IMR-90 (cell line): ENCODE data around the gene ERICH6B. TPM values are rescaled to one million over a fixed set of nuclear protein-coding genes. Genes with fewer than 3 reads are reported as not detected.

Source experiments
- ATAC-seq: fragments of 200-7000 bp; cut with Tn5 transposase; 2 replicates; pipeline ENCODE4 v1.9.1; 2020; ENCODE audit warnings: low read depth, mild to moderate bottlenecking, moderate library complexity
- BruUV-seq: library from RNA; stranded (reverse); fragments of 400-500 nt; replicated peaks from 2 replicates; lab custom pipeline; 2021; lab: Mats Ljungman, UMichigan
- CTCF ChIA-PET: fragments of 300-600 bp; formaldehyde crosslinking; extraction: SDS; loops from one replicate; lab custom pipeline; 2021; ENCODE audit warnings: antibody characterized with exemption; lab: Yijun Ruan, JAX
- POLR2A ChIA-PET: fragments of 300-600 bp; sonication (Branson Sonifier 250); formaldehyde crosslinking; loops from one replicate; lab custom pipeline; 2022; ENCODE audit warnings: antibody characterized with exemption; ENCODE audit not compliant: unreplicated experiment; lab: Charles Lee
- DNase-seq: peaks from one replicate; pipeline ENCODE4 v3.0.0; 2013
- H2AFZ ChIP-seq: replicated peaks from 2 replicates; pipeline ENCODE3; 2013; ENCODE audit warnings: low read length, mild to moderate bottlenecking; ENCODE audit not compliant: poor library complexity
- H2AK5ac ChIP-seq: 2 replicates; pipeline ENCODE4 v1.6.1; 2013; ENCODE audit warnings: low read depth, low read length, inconsistent platforms
- H2AK9ac ChIP-seq: replicated peaks from 2 replicates; pipeline ENCODE3; 2013; ENCODE audit warnings: mild to moderate bottlenecking, low read depth, low read length, moderate library complexity; ENCODE audit not compliant: poor library complexity
- H2BK120ac ChIP-seq: 2 replicates; pipeline ENCODE4 v1.6.1; 2013; ENCODE audit warnings: low read depth, low read length, inconsistent platforms
- H2BK15ac ChIP-seq: 3 replicates; pipeline ENCODE4 v1.6.1; 2013; ENCODE audit warnings: low read depth, low read length, inconsistent platforms
- H2BK20ac ChIP-seq: 2 replicates; pipeline ENCODE4 v1.6.1; 2013; ENCODE audit warnings: low read depth, mild to moderate bottlenecking, inconsistent platforms, low read length, moderate library complexity
- H2BK5ac ChIP-seq: 2 replicates; pipeline ENCODE4 v1.6.1; 2013; ENCODE audit warnings: mild to moderate bottlenecking, low read depth, low read length, inconsistent platforms; ENCODE audit not compliant: poor library complexity, severe bottlenecking
- H3K14ac ChIP-seq: replicated peaks from 2 replicates; pipeline ENCODE4 v1.6.1; 2013; ENCODE audit warnings: low read depth, low read length, inconsistent platforms
- H3K18ac ChIP-seq: 2 replicates; pipeline ENCODE4 v1.6.1; 2013; ENCODE audit warnings: low read depth, low read length, control low read depth
- H3K23ac ChIP-seq: 2 replicates; pipeline ENCODE4 v1.6.1; 2013; ENCODE audit warnings: low read depth, low read length, inconsistent platforms
- H3K27ac ChIP-seq: 2 replicates; pipeline ENCODE4 v1.5.1; 2013; ENCODE audit warnings: mild to moderate bottlenecking, control low read depth, low read length; ENCODE audit not compliant: insufficient read depth
- H3K27me3 ChIP-seq: 2 replicates; pipeline ENCODE4 v1.6.1; 2013; ENCODE audit warnings: low read length; ENCODE audit not compliant: control insufficient read depth, insufficient read depth
- H3K36me3 ChIP-seq: 2 replicates; pipeline ENCODE4 v1.6.1; 2013; ENCODE audit warnings: low read length, mixed read lengths; ENCODE audit not compliant: control insufficient read depth, insufficient read depth
- H3K4ac ChIP-seq: 2 replicates; pipeline ENCODE4 v1.6.1; 2013; ENCODE audit warnings: low read depth, low read length, inconsistent platforms
- H3K4me1 ChIP-seq: 2 replicates; pipeline ENCODE4 v1.6.1; 2013; ENCODE audit warnings: low read length, mixed read lengths; ENCODE audit not compliant: control insufficient read depth, insufficient read depth
- H3K4me2 ChIP-seq: 2 replicates; pipeline ENCODE4 v1.6.1; 2013; ENCODE audit warnings: low read depth, mild to moderate bottlenecking, control low read depth, low read length, moderate library complexity
- H3K4me3 ChIP-seq: 2 replicates; pipeline ENCODE4 v1.5.1; 2013; ENCODE audit warnings: low read depth, mild to moderate bottlenecking, control low read depth, low read length, moderate library complexity; ENCODE audit not compliant: insufficient read depth
- H3K56ac ChIP-seq: 2 replicates; pipeline ENCODE4 v1.6.1; 2013; ENCODE audit warnings: low read length, inconsistent platforms; ENCODE audit not compliant: insufficient read depth; ENCODE audit errors: extremely low read depth
- H3K79me1 ChIP-seq, 2 experiments: 2 replicates each; pipeline ENCODE4 v1.6.1; 2013; ENCODE audit warnings: low read length in 2 of 2, inconsistent platforms in 1 of 2, low read depth in 1 of 2
- H3K9ac ChIP-seq: 2 replicates; pipeline ENCODE4 v1.6.1; 2013; ENCODE audit warnings: low read depth, low read length, control low read depth
- H3K9me1 ChIP-seq: 2 replicates; pipeline ENCODE4 v1.6.1; 2013; ENCODE audit warnings: low read length, inconsistent platforms; ENCODE audit not compliant: insufficient read depth
- H3K9me3 ChIP-seq: 2 replicates; pipeline ENCODE4 v1.6.1; 2013; ENCODE audit warnings: low read length; ENCODE audit not compliant: control insufficient read depth, insufficient read depth
- H4K20me1 ChIP-seq: 2 replicates; pipeline ENCODE4 v1.6.1; 2013; ENCODE audit warnings: low read length, inconsistent platforms; ENCODE audit not compliant: insufficient read depth
- H4K5ac ChIP-seq: 2 replicates; pipeline ENCODE4 v1.6.1; 2013; ENCODE audit warnings: mild to moderate bottlenecking, low read depth, low read length, control low read depth
- H4K8ac ChIP-seq, 2 experiments: 2 replicates each; pipeline ENCODE4 v1.6.1; 2013; ENCODE audit warnings: low read depth in 2 of 2, low read length in 2 of 2, control low read depth in 1 of 2, inconsistent platforms in 1 of 2
- H4K91ac ChIP-seq: 2 replicates; pipeline ENCODE4 v1.6.1; 2013; ENCODE audit warnings: low read depth, low read length, inconsistent platforms; ENCODE audit not compliant: insufficient read depth
- BHLHE40 ChIP-seq: fragments of 150-350 bp; IDR thresholded peaks from 2 replicates; pipeline ENCODE4 v1.6.1; 2016; ENCODE audit warnings: mild to moderate bottlenecking, low read depth, low read length
- CEBPB ChIP-seq: IDR thresholded peaks from 2 replicates; pipeline ENCODE4 v1.6.1; 2012; ENCODE audit warnings: low read depth, low read length, improper control_type of control experiment
- FOS ChIP-seq: fragments of 150-350 bp; IDR thresholded peaks from 2 replicates; pipeline ENCODE4 v1.6.1; 2016; ENCODE audit warnings: low read depth, low read length
- MAZ ChIP-seq: IDR thresholded peaks from 2 replicates; pipeline ENCODE4 v1.6.1; 2012; ENCODE audit warnings: low read depth, mild to moderate bottlenecking, low read length, improper control_type of control experiment, moderate library complexity, borderline replicate concordance
- MXI1 ChIP-seq: IDR thresholded peaks from 2 replicates; pipeline ENCODE4 v1.6.1; 2012; ENCODE audit warnings: low read depth, mild to moderate bottlenecking, low read length, moderate library complexity, borderline replicate concordance
- NFE2L2 ChIP-seq: fragments of 150-350 bp; IDR thresholded peaks from 2 replicates; pipeline ENCODE4 v1.6.1; 2016; ENCODE audit warnings: low read depth, mild to moderate bottlenecking, low read length
- POLR2A ChIP-seq: IDR thresholded peaks from 2 replicates; pipeline ENCODE4 v1.6.1; 2012; ENCODE audit warnings: mild to moderate bottlenecking, low read depth, low read length
- RAD21 ChIP-seq: IDR thresholded peaks from 2 replicates; pipeline ENCODE4 v1.6.1; 2012; ENCODE audit warnings: low read length, improper control_type of control experiment
- RFX5 ChIP-seq: IDR thresholded peaks from 2 replicates; pipeline ENCODE4 v1.8.0; 2012; ENCODE audit warnings: low read depth, mild to moderate bottlenecking, low read length, moderate library complexity
- USF2 ChIP-seq: fragments of 150-350 bp; IDR thresholded peaks from 2 replicates; pipeline ENCODE4 v1.6.1; 2017; ENCODE audit warnings: mild to moderate bottlenecking, antibody characterized with exemption, low read length, low read depth
- WGBS, 2 experiments: methylation state at CpG; one replicate each; pipeline versions ENCODE4 v1.1.5 to v1.1.7; 2013; ENCODE audit warnings: missing lambda C conversion rate in 2 of 2; ENCODE audit not compliant: insufficient read length in 1 of 2; ENCODE audit errors: extremely low coverage in 2 of 2; 5-methylcytosine and 5-hydroxymethylcytosine counted together
- dilution Hi-C: fragments of 300-500 bp; cut with HindIII; formaldehyde crosslinking; loops from one replicate; pipeline ENCODE4 v1.14.3; 2018; ENCODE audit warnings: low sequenced_read_pairs; ENCODE audit not compliant: unreplicated experiment
- in situ Hi-C: fragments of 300-500 bp; cut with MboI; formaldehyde crosslinking; loops from 3 replicates; pipeline ENCODE4 v1.14.3; 2019; ENCODE audit warnings: low sequenced_read_pairs, inconsistent platforms, mixed read lengths
- intact Hi-C: fragments of 100-400 bp; cut with micrococcal nuclease; formaldehyde crosslinking; loops from 2 replicates; pipeline ENCODE4 v1.10.0; 2022
- polyA plus RNA-seq, 3 experiments: library from polyadenylated mRNA; depleted of rRNA; stranded (reverse); fragments of >200 nt; gene quantifications; 2 replicates each; pipeline ENCODE4 v1.2.3, GENCODE V29; 2012; ENCODE audit warnings: low replicate concordance in 1 of 3
- total RNA-seq: library from RNA; depleted of rRNA; stranded (reverse); fragments of >200 nt; gene quantifications from 2 replicates; pipeline ENCODE4 v1.2.3, GENCODE V29; 2012

ERICH6B gene
- total and polyA plus RNA-seq, 2 of the 4 experiments (the other 2 are of a cell fraction) = not detected

DNA sequence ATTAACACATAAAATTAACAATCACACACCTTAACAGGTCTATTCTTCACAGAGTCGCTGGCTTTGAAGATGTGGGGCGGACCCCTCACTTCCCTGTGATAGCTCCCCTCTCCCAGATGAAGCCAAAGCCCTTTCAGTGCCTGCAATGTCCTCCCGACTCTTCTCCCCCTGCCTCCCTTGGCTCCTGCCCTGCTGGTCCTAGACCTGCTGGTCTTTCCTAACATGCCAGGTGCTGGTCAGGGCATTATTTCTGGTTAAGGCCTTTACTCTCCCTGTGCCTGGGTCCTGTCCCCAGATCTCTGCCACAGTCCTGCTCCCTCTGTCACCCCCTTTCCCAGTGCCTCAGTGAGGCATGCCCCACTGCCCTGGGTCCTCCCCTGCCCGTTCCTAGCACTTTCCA lies 12.2 kb downstream of the ERICH6B start:
- no peaks in the 10 kb centered on the region for H3K4me1 ChIP-seq
- H3K27me3 ChIP-seq = peaks cover 12% of the 10 kb centered on the region
- no TSS peak for BruUV-seq
- dilution Hi-C loops = no loop called here
- intact Hi-C loops = no loop called here
- TF ChIP-seq POLR2A = no peak
- no peak for TF ChIP-seq RFX5
- TF ChIP-seq CEBPB = no peak
- TF ChIP-seq NFE2L2 = no peak
- TF ChIP-seq USF2 = no peak
- no peak for TF ChIP-seq BHLHE40
- TF ChIP-seq FOS = no peak
- TF ChIP-seq RAD21 = no peak
- no peak for TF ChIP-seq MXI1
- TF ChIP-seq MAZ = no peak
- H3K56ac ChIP-seq = no peak overlapping the region
- POLR2A ChIA-PET = no interaction called here
- no peak overlapping the region for H2AK5ac ChIP-seq
- no peak overlapping the region for H3K4me2 ChIP-seq
- no peak overlapping the region for H3K9ac ChIP-seq
- H3K27ac ChIP-seq = no peak overlapping the region
- no peak overlapping the region for H3K18ac ChIP-seq
- no peak overlapping the region for H3K4me3 ChIP-seq
- no peak overlapping the region for H4K5ac ChIP-seq
- no peak overlapping the region for H2BK5ac ChIP-seq
- no peak overlapping the region for H4K91ac ChIP-seq
- WGBS, 2 experiments = 50% methylated on average over 2 of the region's 4 CpGs; no CpG with 5 or more reads in 1 of the 2 experiments
- no peak overlapping the region for H2BK120ac ChIP-seq
- CTCF ChIA-PET = no interaction called here
- H3K4ac ChIP-seq = no peak overlapping the region
- H3K9me3 ChIP-seq = no peaks in the 10 kb centered on the region
- no peaks in the 10 kb centered on the region for H3K36me3 ChIP-seq
- H2BK20ac ChIP-seq = no peak overlapping the region
- ATAC-seq = no peak
- no peak overlapping the region for H3K23ac ChIP-seq
- H3K9me1 ChIP-seq = no peaks in the 10 kb centered on the region
- H3K14ac ChIP-seq = no peak overlapping the region
- H2BK15ac ChIP-seq = no peak overlapping the region
- DNase-seq = no peak
- H4K8ac ChIP-seq = no peak overlapping the region
- H4K20me1 ChIP-seq = no peaks in the 10 kb centered on the region
- in situ Hi-C loops = no loop called here
- no peaks in the 10 kb centered on the region for H3K79me1 ChIP-seq
- H2AFZ ChIP-seq = no peak overlapping the region
- H2AK9ac ChIP-seq = no peak overlapping the region
